NK-92 treated with Interleukin-12 subunit alpha and Interleukin-12 subunit beta, amount 100 ng/mL, for 24 hours (cell line): ENCODE data around the gene DNAJC5G.
"Not testable (repeated sequence)": the region's sequence is repeated elsewhere in the genome, so short reads cannot be mapped to it uniquely, and the experiment has no call there.

Experiments
- DNase-seq: peaks from one replicate; lab custom pipeline; 2025; lab: John Stamatoyannopoulos, UW

The DNAJC5G gene

GRCh38 chr2:27281855-27282559, 6.8 kb downstream of the DNAJC5G start, which contains the start of gene TRIM54:
TSS of gene TRIM54 (plus strand) at chr2:27282429. CDS start at chr2:27282732, 303 bp downstream.
- no peak for DNase-seq

- DNase-seq, result no peak
Measured at GRCh38 chr2:27282892-27283291, 7.7 kb downstream of the DNAJC5G start.

- DNase-seq, result no peak
Measured at GRCh38 chr2:27284996-27285395, 9.8 kb downstream of the DNAJC5G start.

- no peak for DNase-seq
Measured at GRCh38 chr2:27285481-27285880, 10.2 kb downstream of the DNAJC5G start.

DNA sequence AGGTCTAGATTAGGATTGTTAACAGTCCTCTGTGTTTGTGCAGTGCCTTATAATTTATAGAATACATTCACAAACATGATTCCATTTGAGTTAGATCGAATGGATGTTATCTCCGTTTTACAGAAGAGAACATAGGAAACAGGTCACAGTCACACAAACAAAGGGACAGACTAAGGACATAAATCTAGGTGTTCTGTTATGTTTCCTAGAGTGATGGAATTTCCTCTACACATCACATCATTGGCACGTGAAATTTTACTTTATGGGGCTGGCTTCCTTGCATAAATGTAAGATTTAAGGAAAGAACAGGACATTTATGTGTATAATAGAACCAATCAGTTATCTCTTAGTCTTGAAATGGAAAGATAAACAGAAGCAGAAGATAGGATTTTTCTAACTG, 13.4 kb downstream of the DNAJC5G start:
- DNase-seq, result no peak

DNA sequence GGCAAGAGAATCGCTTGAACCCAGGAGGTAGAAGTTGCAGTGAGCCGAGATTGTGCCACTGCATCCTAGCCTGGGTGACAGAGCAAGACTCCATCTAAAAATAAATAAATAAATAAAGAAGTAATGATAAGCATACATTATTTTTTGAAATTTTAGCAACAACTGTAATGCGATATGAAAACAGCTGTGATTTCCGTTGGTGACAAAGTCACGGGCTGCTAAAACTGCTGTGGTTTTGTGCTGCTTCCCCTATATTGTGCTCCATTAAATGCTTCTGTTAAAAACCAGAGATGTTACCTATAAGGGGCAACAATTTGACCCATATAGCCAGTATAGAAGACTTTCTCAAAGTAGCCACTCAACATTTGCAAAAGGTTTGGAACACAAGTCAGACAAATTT, 15.3 kb downstream of the DNAJC5G start:
- no peak for DNase-seq

DNA sequence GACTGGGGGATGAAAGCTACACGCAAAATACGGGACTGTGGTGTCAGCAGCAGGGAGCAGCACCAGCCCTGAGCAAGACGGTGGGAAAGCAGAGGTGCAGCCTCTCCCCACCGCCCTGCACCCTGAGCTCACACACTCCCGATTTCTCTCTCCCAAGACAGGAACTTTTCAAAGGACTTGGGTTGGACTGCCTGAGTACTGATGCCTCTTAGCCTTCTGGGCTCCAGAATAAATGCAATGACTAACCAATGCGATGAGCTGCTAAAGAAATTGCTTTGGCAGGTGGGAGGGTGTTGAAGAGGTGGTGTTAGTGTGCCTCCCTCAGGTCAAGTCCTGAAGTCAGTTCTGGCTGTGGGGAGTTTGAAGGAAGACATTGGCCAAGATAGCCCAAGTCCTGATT, 16.6 kb downstream of the DNAJC5G start:
- no peak for DNase-seq

- no peak for DNase-seq
Measured at GRCh38 chr2:27294928-27295327, 19.7 kb downstream of the DNAJC5G start.

DNA sequence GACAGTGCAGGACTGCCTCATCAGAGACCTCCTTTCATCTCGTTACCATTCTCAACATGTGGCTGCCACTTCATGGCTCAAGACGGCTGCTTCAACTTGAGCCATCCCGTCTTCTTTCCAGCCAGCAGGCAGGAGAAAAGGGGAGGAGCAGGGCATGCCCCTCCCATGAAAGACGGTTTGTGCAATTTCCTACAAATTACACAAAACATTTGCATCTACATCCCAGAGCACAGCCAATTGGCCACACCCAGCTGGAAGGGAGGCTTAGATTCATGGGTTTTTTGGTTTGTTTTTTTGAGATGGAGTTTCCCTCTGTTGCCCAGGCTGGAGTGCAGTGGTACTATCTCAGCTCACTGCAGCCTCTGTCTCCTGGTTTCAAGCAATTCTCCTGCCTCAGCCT, 21.2 kb downstream of the DNAJC5G start:
- no peak for DNase-seq

DNA sequence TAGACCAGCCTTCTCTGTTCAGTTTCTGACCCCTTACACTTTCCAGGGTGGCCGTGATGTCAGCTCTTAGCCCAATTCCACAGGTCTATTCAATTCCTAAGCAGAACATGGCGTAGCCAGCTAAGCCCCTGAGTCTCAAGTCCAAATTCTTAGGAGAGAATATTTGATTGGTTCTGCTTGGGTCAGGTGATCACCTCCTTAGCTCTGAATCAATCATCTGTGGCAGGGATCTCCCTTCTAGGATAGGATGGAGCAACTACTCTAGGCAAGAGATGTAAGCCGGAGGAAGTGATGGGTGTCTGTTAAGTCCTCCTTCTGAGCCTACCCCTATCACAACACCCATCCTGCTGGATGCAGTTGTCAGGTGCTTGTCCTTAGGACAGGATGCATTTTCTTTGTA, 22.0 kb downstream of the DNAJC5G start:
- DNase-seq, result no peak

DNA sequence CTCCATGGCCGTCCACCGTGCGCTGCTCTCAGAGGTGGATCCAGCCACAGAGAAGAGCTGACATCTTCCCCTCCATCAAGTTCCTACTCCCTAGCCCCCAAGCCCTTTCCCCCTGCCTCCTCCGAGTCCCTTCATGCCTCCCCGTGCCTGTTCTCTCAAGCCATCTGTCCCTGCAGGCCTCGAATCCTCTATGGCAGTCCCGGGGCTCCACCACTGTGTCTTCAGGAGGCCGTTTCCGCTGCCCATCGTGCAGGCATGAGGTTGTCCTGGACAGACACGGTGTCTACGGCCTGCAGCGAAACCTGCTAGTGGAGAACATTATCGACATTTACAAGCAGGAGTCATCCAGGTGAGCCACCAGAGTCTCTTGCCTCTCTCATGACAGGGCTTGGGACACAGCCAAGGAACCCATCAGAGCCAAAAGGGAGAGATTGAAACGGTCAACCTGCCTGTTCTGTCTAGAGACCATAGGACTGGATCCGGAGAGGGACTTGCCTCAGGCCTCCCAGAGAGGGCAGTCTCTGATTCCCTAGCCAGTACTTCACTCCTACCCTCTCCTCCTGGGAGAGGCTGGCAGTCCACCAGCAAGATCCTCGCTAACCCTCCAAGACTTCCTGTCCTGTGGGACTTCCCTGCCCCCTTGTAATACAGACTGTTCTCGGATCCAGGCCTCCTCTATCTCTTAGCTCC, 23.3 kb downstream of the DNAJC5G start:
- no peak for DNase-seq

GRCh38 chr2:27300606-27301005, 25.4 kb downstream of the DNAJC5G start:
- DNase-seq, result not testable (repeated sequence)

GRCh38 chr2:27303093-27304025, 28.1 kb downstream of the DNAJC5G start:
- peak; percentile 12 for DNase-seq

DNA sequence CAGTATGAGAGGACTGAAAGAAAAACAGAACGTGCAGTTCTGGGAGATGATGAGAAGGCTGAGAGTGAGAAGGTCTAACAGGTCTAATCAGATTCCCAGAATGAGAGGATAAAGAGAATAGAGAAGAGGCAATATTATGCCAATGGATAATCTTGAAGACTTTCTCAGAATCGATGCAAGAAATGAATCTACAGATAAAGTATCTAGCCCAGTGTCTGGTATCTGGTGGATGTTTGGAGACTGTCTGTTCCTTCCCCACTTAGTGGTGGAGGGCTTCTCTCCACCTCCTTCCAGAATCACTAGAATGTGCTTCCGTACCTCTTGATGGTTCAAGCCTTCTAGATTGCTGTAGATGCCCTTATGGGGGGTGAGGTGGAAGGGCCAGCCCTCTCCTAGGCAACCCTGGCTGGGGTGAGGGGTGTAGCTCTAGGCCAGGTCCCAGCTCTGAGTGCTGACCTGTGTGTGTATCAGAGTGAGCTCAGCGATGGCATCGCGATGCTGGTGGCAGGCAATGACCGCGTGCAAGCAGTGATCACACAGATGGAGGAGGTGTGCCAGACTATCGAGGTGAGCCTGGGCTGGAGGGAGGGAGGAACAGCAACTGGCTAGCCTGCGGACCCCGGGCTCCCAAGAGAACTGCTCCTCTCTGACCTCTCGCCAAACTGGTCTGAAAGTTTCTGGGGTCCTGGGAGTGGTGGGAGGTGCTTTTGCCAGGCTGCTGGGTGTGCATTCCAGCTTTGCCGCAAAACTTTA, 29.4 kb downstream of the DNAJC5G start:
- DNase-seq, result no peak

GRCh38 chr2:27305516-27305915, 30.3 kb downstream of the DNAJC5G start:
- no peak for DNase-seq

DNA sequence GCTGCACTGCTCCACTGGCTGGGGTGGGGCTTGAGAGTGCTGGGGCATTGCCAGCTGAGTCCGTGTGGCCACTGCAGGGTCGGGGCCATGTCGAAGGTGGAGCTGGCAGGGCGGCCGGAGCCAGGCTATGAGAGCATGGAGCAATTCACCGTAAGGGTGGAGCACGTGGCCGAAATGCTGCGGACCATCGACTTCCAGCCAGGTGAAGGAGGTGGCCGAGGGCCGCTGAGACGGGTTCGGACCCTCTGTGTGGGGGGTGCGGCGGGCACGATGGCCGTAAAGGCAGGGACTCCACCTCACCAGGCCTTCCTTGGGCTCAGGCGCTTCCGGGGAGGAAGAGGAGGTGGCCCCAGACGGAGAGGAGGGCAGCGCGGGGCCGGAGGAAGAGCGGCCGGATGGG, 30.9 kb downstream of the DNAJC5G start:
- DNase-seq, result no peak

DNA sequence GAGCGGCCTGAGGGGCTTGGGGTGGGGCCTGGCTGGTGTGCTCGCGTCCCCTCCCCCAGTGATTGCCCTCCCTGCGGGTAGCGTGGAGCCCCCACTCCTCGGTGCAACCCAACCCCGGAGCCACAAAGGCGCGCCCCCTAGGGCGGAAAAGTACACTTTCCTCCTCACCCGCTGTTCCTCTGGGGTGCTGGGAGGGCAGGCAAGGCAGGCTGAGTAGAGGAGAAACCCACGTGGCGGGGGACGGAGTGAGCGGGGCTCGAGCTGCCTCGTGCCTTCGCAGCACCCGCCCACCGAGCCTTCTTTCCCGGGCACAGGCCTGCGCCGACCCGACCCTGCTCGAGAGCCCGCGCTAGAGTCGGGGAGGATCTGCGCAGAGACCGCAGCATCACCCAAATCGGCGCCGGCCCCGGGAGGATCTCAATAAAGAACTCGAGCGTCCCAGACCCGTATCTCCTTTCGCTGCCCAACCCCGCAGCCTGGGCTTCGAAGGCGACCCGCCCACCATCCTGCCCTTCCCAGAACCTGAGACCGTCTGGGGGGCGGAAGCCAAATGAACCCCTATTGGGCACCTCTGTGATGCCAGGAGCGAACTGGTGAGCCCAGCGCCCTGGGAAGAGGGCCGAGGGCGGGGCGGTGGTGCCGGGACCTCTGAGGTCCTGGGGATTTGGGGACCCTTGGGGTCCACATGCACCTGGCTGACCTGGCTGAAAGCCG, 31.5 kb downstream of the DNAJC5G start:
- no peak for DNase-seq

DNA sequence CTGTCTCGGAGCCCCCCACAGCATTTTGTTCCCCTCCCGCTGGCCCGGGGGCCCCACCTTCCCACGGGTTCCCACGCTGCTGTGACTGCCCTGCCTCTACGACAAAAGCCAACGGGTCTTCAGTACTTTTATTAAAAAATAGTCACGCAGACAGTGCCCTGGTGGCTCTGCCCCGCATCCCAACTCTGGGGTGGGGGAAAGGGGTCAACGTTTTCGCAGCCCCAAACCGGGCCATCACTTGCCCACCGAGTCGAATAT, 32.0 kb downstream of the DNAJC5G start:
- no peak for DNase-seq

GRCh38 chr2:27307545-27308358, 32.5 kb downstream of the DNAJC5G start:
- DNase-seq, result no peak

- DNase-seq, result no peak
Measured at GRCh38 chr2:27308359-27308881, 33.2 kb downstream of the DNAJC5G start, which contains the start of gene UCN. TSS of gene UCN (minus strand) at chr2:27308445. CDS start at chr2:27307895, 550 bp downstream.
